GM15510 (cell line): ENCODE results near the gene CLEC2B.

Source experiments
- POLR2A ChIP-seq: IDR thresholded peaks from 3 replicates; pipeline ENCODE4 v1.6.1; 2011; ENCODE audit warnings: borderline replicate concordance; ENCODE audit not compliant: insufficient read length; ENCODE audit errors: extremely low read depth

The CLEC2B gene

DNA sequence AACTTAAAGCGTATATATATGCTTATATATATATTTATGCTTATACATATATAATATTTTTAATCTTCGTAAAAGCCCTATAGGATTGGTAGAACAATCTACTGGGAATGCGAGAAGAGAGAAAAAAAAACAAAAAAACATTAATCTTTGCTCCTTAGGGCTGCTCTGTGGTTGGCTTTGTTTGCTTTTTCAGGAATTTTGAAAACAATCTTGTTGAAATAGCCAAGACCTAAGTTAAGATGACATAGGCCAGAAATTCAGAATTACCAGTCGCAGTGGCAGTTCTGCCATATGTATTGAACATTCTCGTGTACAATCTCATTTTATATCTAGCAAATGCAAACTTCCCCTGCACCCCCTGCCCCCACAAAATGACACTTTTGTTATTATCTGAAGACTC, 12.8 kb upstream of the CLEC2B start:
- no peak for TF ChIP-seq POLR2A

DNA sequence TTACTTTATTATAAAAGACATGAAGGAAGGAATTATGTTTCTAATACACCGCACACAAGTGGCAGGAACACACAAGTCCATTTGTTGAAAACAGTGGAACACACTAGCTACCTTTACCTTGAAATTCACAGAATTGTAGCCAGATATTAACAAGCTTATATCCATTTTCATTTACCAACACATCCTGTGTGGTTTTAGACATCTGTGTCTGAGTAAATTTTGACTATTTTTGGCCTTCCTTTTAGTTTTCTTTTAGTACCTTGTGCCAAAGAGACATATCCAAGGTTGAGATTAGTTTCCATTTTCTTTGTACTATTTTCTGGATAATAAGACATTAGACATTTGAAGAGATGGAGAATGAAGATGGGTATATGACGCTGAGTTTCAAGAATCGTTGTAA, 12.1 kb upstream of the CLEC2B start, which contains the start of gene KLRF2:
KLRF2 (plus strand) TSS at position 244 of the 400 bp plus-strand sequence; CDS start at position 351, 107 bp downstream.
- TF ChIP-seq POLR2A: no peak

DNA sequence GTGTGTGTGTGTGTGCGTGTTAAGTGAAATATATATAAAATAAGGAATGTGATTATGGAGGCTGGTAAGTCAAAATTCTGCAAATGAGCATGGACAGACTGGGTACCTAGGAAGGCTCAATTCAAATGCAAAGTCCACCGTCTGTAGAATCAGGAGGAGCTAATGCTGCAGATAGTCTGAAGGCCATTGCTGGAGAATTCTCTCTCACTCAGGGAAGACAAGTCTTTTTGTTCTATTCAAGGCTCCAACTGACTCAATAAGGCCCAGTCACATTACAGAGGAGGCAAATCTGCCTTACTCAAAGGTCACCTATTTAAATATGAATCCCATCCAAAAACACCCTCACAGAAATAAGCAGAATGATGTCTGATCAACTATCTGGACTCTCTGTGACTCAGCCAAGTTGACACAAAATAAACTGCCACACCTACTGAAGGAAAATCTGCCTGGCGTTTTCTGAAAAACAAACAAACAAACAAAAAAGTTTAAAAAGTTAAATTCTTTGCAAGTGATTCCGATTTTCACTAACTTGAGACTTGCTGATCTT, 11.5 kb upstream of the CLEC2B start:
- no peak for TF ChIP-seq POLR2A

DNA sequence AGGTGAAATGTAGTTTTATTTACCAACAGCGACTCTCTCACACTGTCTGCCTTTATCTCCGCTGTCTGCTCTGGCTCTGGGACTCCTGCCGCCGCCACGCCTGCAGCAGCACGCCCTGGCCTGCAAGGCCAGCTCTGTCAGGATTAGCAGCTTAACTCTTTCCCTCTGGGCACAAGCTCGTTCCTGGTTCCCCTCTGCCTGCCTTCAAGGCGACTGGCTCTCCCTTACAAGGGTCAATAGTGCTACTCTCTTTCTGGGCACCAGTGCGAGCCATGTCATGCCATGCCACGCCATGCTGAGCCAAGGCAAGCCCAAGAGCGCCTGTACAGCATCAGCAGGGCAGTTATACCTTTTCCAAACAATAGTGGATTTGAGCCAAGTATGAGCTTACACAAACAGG, 3.6 kb upstream of the CLEC2B start:
- TF ChIP-seq POLR2A: no peak

- TF ChIP-seq POLR2A: no peak
Measured at GRCh38 chr12:9872162-9872561, 3.0 kb upstream of the CLEC2B start.

GRCh38 chr12:9870286-9870866, 1.2 kb upstream of the CLEC2B start:
- TF ChIP-seq POLR2A: no peak

- no peak for TF ChIP-seq POLR2A
Measured at GRCh38 chr12:9868951-9869306, 225 bp downstream of the CLEC2B start.

GRCh38 chr12:9868311-9868801, 798 bp downstream of the CLEC2B start:
- TF ChIP-seq POLR2A: no peak

- TF ChIP-seq POLR2A: no peak
Measured at GRCh38 chr12:9867531-9867930, 1.6 kb downstream of the CLEC2B start.

DNA sequence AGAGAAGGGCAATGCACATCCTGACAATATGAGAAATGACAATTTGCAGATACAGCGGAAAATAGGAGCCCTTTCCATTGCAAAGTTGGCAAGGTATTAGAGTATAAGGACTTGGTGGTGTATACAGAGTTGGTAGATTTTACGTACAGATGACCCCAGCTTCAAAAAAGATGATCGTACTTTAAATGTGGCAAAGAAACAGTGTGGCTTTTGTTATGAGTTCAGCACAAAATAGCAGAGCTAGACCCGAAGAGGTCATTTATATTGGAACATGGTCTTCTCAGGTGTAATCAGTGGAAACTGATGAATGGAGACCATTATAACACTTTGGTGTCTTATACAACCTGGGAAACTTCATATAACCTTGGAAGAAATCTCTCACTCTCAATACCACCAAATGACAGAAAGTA, 2.3 kb downstream of the CLEC2B start:
- TF ChIP-seq POLR2A: no peak

DNA sequence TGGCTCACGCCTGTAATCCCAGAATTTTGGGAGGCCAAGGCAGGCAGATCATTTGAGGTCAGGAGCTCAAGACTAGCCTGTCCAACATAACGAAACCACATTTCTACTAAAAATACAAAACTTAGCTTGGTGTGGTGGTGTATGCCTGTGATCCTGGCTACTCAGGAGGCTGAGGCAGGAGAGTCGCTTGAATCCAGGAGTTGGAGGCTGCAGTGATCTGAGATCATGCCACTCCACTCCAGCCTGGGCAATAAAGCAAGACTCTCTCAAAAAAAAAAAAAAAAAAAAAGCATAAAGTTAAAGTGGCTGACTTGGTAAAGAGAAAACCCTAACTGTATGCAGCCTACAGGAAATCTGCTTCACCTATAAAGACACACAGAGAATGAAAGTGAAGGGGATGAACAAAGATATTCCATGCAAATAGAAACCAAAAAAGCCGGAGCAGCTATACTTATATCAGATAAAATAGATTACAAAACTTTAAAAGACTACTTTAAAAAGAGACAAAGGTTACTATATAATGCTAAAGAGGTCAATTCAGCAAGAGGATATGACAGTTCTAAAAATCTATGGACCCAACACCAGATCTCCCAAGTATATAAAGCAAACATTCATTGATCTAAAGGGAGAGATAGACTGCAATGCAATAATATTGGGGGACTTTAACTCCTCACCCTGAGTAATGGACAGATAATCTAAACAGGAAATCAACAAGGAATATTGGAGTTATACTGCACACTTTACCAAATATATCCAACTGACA, 4.1 kb downstream of the CLEC2B start:
- TF ChIP-seq POLR2A: no peak

- TF ChIP-seq POLR2A: no peak
Measured at GRCh38 chr12:9858135-9858534, 11.0 kb downstream of the CLEC2B start.

GRCh38 chr12:9856894-9857293, 12.3 kb downstream of the CLEC2B start:
- TF ChIP-seq POLR2A: no peak

DNA sequence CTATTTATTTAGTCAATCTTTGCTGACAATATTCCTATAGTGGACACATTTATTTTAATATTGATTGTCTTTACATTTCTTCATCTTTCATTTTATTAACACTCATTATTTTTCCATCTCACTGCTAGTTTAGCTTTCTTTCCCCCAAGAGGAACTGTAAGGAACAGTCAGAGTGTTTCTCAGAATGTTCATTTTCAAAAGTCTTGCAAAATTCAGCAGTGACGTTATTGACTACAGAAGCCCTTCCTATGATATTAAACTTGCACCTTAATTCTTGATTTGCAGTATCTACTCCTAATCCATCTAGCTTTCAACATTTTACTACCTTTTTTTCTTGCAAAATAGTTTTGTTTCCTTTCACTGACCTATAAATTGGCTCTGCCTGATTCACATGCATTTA, 13.0 kb downstream of the CLEC2B start:
- TF ChIP-seq POLR2A: no peak

GRCh38 chr12:9851927-9852326, 17.2 kb downstream of the CLEC2B start:
- no peak for TF ChIP-seq POLR2A

GRCh38 chr12:9851050-9851449, 18.1 kb downstream of the CLEC2B start:
- no peak for TF ChIP-seq POLR2A
